Pancreas (tissue), 10 donors: ENCODE measurements around the gene ARL8A. TPM values are rescaled to one million over a fixed set of nuclear protein-coding genes. Genes with fewer than 3 reads are reported as not detected.

Experiments used
- ATAC-seq, 4 donors: fragments of 200-7000 bp; cut with Tn5 transposase; one replicate each; pipeline versions ENCODE4 v1.8.0 to v1.9.1; 2020; ENCODE audit warnings: mild to moderate bottlenecking in 4 of 4, moderate library complexity in 4 of 4
- DNase-seq, 6 donors: peaks; one replicate each; pipeline ENCODE4 v3.0.0-alpha.2; 2020
- FAIRE-seq: peaks from 2 replicates; lab custom pipeline; 2012; peaks lifted over from hg19 to GRCh38; lab: Jason Lieb, UNC
- H3K27ac ChIP-seq, 4 donors: fragments of 200-600 bp; sonication (generic); 1 replicate in 3 of 4; 2 replicates in 1 of 4; pipeline versions ENCODE4 v1.5.0 to v1.8.0; 2020
- H3K27me3 ChIP-seq, 4 donors: fragments of 200-600 bp; one replicate each; pipeline ENCODE4 v1.8.0; 2021
- H3K36me3 ChIP-seq, 3 donors: fragments of 200-600 bp; sonication (generic) in 1 of 3; one replicate each; pipeline versions ENCODE4 v1.5.0 to v1.8.0; 2020 to 2021
- H3K4me1 ChIP-seq, 3 donors: fragments of 200-600 bp; one replicate each; pipeline ENCODE4 v1.8.0; 2021
- H3K4me3 ChIP-seq, 4 donors: fragments of 200-600 bp; sonication (generic) in 2 of 4; one replicate each; pipeline versions ENCODE4 v1.5.0 to v1.8.0; 2020 to 2021
- H3K9me3 ChIP-seq, 4 donors: fragments of 200-600 bp; one replicate each; pipeline ENCODE4 v1.8.0; 2021
- WGBS, 2 donors: extraction: QIAGEN DNeasy Blood & Tissue Kit; methylation state at CpG; one replicate each; pipeline ENCODE4 v1.1.7; 2013; 5-methylcytosine and 5-hydroxymethylcytosine counted together
- intact Hi-C, 3 donors: fragments of 100-400 bp; cut with DNase I; formaldehyde crosslinking; loops; one replicate each; pipeline versions ENCODE4 v1.11.1 to v1.14.2; 2022
- polyA plus RNA-seq, 2 donors: library from polyadenylated mRNA; stranded (reverse); fragments of 200-250 nt; gene quantifications; one replicate each; pipeline ENCODE4 v1.2.3, GENCODE V29; 2013
- total RNA-seq, 6 donors: library from RNA; stranded (reverse); fragmentation: NEBNext Ultra II Directional in 4 of 6; extraction: Animal tissue kit (Norgen Biotek cat#: 25700) in 4 of 6; gene quantifications; one replicate each; pipeline versions ENCODE4 v1.2.1 to v1.2.4, GENCODE V29; 2021 to 2023
- TF ChIP-seq, protein P1 (sequence below), 4 donors: fragments of 200-600 bp; sonication (generic) in 3 of 4; IDR thresholded peaks; one replicate each; pipeline versions ENCODE4 v1.5.0 to v1.8.0; 2021; ENCODE audit warnings: antibody characterized with exemption in 4 of 4
- donor health status: healthy with polysubstance abuse.
- donor health status: DM: no; HTN: no; CAD: no; lungs with moderate emphysema.
- donor health status: DM: no; HTN: no; CAD: no.
- donor health status: control.
- donor health status: control.
- donor health status: Bipolar disorder and iron deficiency.
- donor health status: DM: yes; HTN: yes; CAD: no.
- donor health status: DM: no; HTN: no; CAD: no.
- donor health status: DM: no; HTN: no; CAD: no.
- donor health status: DM: yes; HTN: yes; CAD: no.

Gene ARL8A
- total and polyA plus RNA-seq, 8 donors: 14.8 to 30.4 (median 22.1) TPM

DNA sequence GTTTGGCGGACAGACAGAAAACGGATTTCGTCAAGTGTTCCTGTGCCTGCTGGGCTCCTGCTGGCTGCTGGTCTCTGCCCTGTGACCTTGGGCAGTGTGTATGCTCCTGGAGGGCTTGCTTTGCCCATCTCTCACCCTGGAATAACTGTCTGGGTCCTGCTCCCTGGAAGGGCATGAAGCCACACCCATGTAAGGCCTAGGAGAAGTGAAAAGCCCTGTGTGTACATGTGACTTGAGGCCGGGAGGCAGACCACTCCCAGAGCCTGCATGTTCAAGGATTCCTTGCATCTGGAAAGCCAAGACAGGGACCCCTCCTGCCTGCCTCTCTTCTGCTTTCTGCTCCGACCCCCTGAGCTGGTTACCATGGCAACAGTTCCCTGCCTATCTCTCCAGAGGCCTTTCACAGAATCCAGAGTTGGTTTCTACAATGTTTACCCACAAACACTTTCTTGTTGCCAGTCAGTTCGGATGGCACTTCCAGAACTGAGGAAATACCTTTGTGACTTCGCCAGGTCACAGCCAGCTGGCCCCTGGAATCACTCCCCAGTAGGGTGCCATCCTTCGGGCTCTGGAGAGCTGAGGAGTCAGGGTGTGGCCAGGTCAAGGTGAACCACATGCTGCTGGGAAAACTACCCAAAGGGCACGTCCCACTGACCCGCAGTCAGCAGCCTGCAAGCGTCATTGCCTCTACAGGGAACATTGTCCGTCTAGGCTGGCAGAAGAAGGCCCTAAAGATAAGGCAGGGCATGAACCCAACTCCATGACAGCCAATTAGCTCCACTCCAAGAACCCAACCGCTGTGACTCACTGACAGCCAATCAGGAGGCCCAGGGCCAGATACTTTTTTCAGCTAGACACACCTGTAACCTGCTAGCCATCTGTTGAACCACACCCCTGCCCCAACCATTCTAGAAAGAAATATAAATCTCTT is 36.5 kb downstream of the ARL8A start:
- H3K27ac ChIP-seq: peak overlapping the region; percentile 95 to 99 (median 98)

DNA sequence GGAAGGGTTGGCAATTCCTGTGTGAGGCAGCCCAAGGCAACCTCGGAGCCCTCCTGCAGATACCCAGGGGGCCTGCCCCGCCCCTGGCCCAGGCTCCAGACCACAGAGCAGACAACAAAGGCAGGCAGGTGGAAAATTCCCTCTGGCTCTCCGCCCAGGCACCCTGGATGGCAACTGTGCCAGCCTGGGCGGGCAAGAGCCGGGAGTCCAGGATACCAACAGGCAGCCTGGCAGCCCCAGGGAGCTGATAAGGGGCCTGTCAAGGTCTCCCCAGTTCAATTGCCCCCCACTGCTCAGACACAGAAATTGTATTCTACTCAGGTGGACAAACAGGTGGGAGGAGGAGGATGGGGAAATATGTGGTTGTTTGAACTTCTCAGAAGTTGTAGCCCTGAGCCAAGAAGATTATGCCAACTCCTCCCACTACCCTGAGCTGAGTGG is 37.2 kb downstream of the ARL8A start:
- TF ChIP-seq, protein P1, sequence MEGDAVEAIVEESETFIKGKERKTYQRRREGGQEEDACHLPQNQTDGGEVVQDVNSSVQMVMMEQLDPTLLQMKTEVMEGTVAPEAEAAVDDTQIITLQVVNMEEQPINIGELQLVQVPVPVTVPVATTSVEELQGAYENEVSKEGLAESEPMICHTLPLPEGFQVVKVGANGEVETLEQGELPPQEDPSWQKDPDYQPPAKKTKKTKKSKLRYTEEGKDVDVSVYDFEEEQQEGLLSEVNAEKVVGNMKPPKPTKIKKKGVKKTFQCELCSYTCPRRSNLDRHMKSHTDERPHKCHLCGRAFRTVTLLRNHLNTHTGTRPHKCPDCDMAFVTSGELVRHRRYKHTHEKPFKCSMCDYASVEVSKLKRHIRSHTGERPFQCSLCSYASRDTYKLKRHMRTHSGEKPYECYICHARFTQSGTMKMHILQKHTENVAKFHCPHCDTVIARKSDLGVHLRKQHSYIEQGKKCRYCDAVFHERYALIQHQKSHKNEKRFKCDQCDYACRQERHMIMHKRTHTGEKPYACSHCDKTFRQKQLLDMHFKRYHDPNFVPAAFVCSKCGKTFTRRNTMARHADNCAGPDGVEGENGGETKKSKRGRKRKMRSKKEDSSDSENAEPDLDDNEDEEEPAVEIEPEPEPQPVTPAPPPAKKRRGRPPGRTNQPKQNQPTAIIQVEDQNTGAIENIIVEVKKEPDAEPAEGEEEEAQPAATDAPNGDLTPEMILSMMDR (IDR thresholded peaks at IDR 0.05): no peak
- FAIRE-seq (no peak), ATAC-seq (peak; percentile 73 to 81 (median 78)), DNase-seq (peak; percentile 93 to 98 (median 97))
- WGBS, 2 donors: 10 to 12% methylated on average over 4 to 5 of the region's 5 CpGs
- intact Hi-C loops: loop anchor here in 1 of 3 donors (5.0 kb wide), 2 partner anchors 60 to 95 kb away; partner anchors contain the start of gene ELF3
- Histone ChIP-seq H3K27ac (peak overlapping the region; percentile 95 to 99 (median 98)), H3K9me3 (no peaks in the 10 kb centered on the region), H3K4me3 (no peak overlapping the region), H3K4me1 (peaks cover 31 to 42% (median 36%) of the 10 kb centered on the region in 3 donors), H3K27me3 (no peaks in the 10 kb centered on the region), H3K36me3 (no peaks in the 10 kb centered on the region)

More for the DNA sequence above, 36.5 kb downstream of the ARL8A start:
- TF ChIP-seq, protein P1 (IDR thresholded peaks at IDR 0.05): no peak
- Histone ChIP-seq H3K9me3 (no peaks in the 10 kb centered on the region), H3K36me3 (no peaks in the 10 kb centered on the region), H3K27me3 (no peaks in the 10 kb centered on the region), H3K4me3 (peak overlapping the region in 1 of 4 donors; percentile 7), H3K4me1 (peaks cover 37 to 42% (median 38%) of the 10 kb centered on the region in 3 donors)
- 11 to 15% methylated on average over 13 of the region's 13 CpGs for WGBS, 2 donors
- ATAC-seq (peak; percentile 61 to 80 (median 72)), DNase-seq (peak; percentile 72 to 96 (median 89)), FAIRE-seq (no peak)
- intact Hi-C loops: loop anchor here in 1 of 3 donors (5.0 kb wide), 2 partner anchors 61 to 96 kb away; partner anchors contain the start of gene ELF3

DNA sequence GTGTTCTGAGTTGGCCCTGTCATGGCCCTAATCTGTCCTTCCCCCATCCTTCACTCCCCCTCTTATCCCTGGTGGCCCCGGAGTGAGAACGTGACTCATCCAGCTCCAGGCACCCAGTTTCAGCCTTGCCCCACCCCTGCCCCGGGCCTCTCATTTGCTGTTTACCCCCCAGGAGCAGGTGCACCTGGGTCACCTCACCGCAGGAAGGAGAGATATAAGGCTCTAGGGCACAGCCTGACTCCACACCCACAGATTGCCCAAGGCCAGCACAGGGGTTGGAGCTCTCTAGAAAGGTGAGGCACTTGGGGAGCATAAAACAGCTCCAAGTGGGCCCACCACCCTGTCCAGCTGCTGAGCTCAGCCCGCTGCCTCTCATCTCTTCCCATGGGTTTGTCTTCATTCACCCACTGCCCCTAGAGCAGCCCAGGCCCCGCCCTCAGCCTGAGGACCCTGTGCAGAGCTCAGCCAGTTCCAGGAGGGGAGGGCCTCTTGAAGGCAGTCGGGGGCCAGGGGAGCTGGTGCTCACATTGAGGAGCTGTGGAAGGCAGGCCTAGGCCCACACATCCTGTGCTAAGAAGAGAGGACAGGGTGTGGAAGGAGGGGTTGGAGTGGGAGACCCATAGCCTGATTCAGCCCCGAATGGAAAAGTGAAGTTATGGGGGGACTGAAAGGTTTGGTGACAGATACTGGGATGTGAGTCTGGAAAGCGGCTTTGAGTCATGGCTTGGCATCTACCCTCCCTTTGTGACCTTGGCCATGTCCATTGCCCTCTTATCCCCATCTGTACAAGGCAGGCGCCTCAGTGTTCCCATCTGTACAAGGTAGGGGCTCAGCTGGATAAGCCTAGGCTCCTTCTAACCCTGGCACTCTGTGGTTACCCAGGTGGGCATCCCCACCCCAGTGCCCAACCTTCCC is 37.9 kb downstream of the ARL8A start:
- DNase-seq (peak; percentile 73 to 87 (median 82)), FAIRE-seq (no peak), ATAC-seq (peak; percentile 46 to 54 (median 50))
- Histone ChIP-seq H3K4me1 (peaks cover 31 to 42% (median 36%) of the 10 kb centered on the region in 3 donors), H3K27me3 (no peaks in the 10 kb centered on the region), H3K27ac (peak overlapping the region; percentile 95 to 99 (median 98)), H3K9me3 (no peaks in the 10 kb centered on the region), H3K4me3 (no peak overlapping the region), H3K36me3 (no peaks in the 10 kb centered on the region)
- TF ChIP-seq, protein P1 (IDR thresholded peaks at IDR 0.05): no peak
- 28 to 33% methylated on average over 9 to 10 of the region's 10 CpGs for WGBS, 2 donors
- intact Hi-C loops: loop anchor here in 1 of 3 donors (5.0 kb wide), 2 partner anchors 59 to 94 kb away; partner anchors contain the start of gene ELF3

DNA sequence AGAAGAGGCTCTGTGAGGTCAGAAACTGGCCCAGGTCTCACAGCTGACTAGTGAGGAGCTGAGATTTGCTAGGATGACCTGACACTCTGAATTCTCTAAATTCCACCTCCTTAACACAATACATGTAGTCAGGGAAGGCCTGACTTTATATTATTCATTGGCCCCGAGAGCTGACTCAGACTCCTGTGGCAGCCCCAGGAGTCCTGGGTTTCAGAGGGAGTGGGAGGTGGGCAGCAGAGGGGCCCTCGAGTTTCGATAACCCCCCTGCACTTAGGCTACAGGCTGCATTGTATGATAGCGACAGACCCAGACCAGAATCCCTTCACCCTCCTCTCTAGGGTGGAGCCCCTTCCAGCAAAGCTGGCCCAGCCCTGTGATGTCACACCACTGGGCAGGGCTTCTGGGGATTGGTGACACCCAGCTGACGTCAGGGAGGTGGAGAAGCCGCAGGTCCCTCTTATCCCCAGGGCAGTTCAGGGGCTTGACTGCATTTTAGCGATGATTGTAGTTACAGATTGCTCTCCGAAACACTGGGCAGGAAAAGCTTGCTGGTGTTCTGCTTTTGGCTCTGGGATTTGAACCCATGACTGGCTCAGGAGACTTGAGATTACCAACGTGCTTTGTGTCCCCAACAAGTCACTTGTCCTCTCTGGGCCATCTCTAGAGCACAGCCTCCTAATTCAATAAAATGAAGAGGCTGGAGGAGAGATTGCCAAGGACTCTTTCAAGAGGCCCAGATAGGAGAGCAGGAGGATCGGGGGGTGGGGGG is 38.8 kb downstream of the ARL8A start:
- H3K4me1 ChIP-seq: peaks cover 31 to 42% (median 36%) of the 10 kb centered on the region in 3 donors
- DNase-seq (peak in 4 of 6 donors; percentile 48 to 70 (median 61)), ATAC-seq (peak in 1 of 4 donors; percentile 4), FAIRE-seq (no peak)
- no peak overlapping the region for H3K4me3 ChIP-seq
- TF ChIP-seq, protein P1 (IDR thresholded peaks at IDR 0.05): no peak
- no peaks in the 10 kb centered on the region for H3K9me3 ChIP-seq
- 54 to 55% methylated on average over 10 of the region's 10 CpGs for WGBS, 2 donors
- no peaks in the 10 kb centered on the region for H3K27me3 ChIP-seq
- H3K27ac ChIP-seq: peak overlapping the region; percentile 95 to 99 (median 98)
- intact Hi-C loops: loop anchor here in 1 of 3 donors (5.0 kb wide), 2 partner anchors 58 to 93 kb away; partner anchors contain the start of gene ELF3
- no peaks in the 10 kb centered on the region for H3K36me3 ChIP-seq
